DOHH2 (cell line): Measurements from ENCODE around the gene SLC25A42.
"Not testable (repeated sequence)": the region's sequence is repeated elsewhere in the genome, so short reads cannot be mapped to it uniquely, and the experiment has no call there.

ENCODE experiments used
- H3F3A ChIP-seq: fragments of 200-600 bp; sonication (generic), shearing (Covaris generic); 2 replicates; pipeline ENCODE4 v1.6.0; 2016; ENCODE audit warnings: antibody characterized with exemption, mild to moderate bottlenecking; ENCODE audit not compliant: control insufficient read depth, insufficient read depth
- H3K27ac ChIP-seq: fragments of 200-600 bp; sonication (generic); 2 replicates; pipeline ENCODE4 v1.5.1; 2014; ENCODE audit warnings: low read depth, mild to moderate bottlenecking, low read length, moderate library complexity
- H3K27me3 ChIP-seq: fragments of 200-600 bp; sonication (generic); 2 replicates; pipeline ENCODE4 v1.6.1; 2014; ENCODE audit warnings: mild to moderate bottlenecking, low read length, mixed read lengths; ENCODE audit not compliant: control insufficient read depth
- H3K36me3 ChIP-seq: fragments of 200-600 bp; sonication (generic); 2 replicates; pipeline ENCODE4 v1.6.1; 2014; ENCODE audit warnings: mild to moderate bottlenecking, low read length, moderate library complexity, mixed read lengths; ENCODE audit not compliant: control insufficient read depth
- H3K4me1 ChIP-seq: fragments of 200-600 bp; sonication (generic); 2 replicates; pipeline ENCODE4 v1.6.1; 2014; ENCODE audit warnings: mild to moderate bottlenecking, low read length, mixed read lengths; ENCODE audit not compliant: control insufficient read depth
- H3K4me2 ChIP-seq: fragments of 200-600 bp; sonication (generic); 2 replicates; pipeline ENCODE4 v1.6.0; 2014; ENCODE audit warnings: mild to moderate bottlenecking, low read length, moderate library complexity
- H3K4me3 ChIP-seq: fragments of 200-600 bp; sonication (generic); 2 replicates; pipeline ENCODE4 v1.5.1; 2014; ENCODE audit warnings: mild to moderate bottlenecking, low read length, mixed read lengths
- H3K79me2 ChIP-seq: fragments of 200-600 bp; sonication (generic); 2 replicates; pipeline ENCODE4 v1.6.1; 2014; ENCODE audit warnings: mild to moderate bottlenecking, low read length, mixed read lengths; ENCODE audit not compliant: control insufficient read depth
- H3K9me2 ChIP-seq: fragments of 200-600 bp; sonication (generic); replicated peaks from 2 replicates; pipeline ENCODE4 v1.6.1; 2014; ENCODE audit warnings: mild to moderate bottlenecking, low read length, mixed read lengths; ENCODE audit not compliant: control insufficient read depth
- H3K9me3 ChIP-seq: fragments of 200-600 bp; sonication (generic); 2 replicates; pipeline ENCODE4 v1.6.1; 2014; ENCODE audit warnings: antibody characterized with exemption, low read length, mixed read lengths; ENCODE audit not compliant: control insufficient read depth, insufficient read depth
- H4K20me1 ChIP-seq: fragments of 200-600 bp; sonication (generic); 2 replicates; pipeline ENCODE4 v1.6.0; 2014; ENCODE audit warnings: low read depth, mild to moderate bottlenecking, antibody characterized with exemption, low read length, moderate library complexity; ENCODE audit not compliant: control insufficient read depth, insufficient read depth
- CTCF ChIP-seq: fragments of 200-600 bp; sonication (generic); IDR thresholded peaks from one replicate; pipeline ENCODE4 v1.5.1; 2014; ENCODE audit warnings: antibody characterized with exemption, mild to moderate bottlenecking, low read depth, low read length; ENCODE audit not compliant: poor library complexity, severe bottlenecking
- EZH2phosphoT487 ChIP-seq: fragments of 200-600 bp; sonication (generic); IDR thresholded peaks from 2 replicates; pipeline ENCODE4 v1.6.1; 2017; ENCODE audit warnings: borderline replicate concordance, mild to moderate bottlenecking, antibody characterized with exemption, low read length, moderate library complexity, mixed read lengths

Gene SLC25A42

DNA sequence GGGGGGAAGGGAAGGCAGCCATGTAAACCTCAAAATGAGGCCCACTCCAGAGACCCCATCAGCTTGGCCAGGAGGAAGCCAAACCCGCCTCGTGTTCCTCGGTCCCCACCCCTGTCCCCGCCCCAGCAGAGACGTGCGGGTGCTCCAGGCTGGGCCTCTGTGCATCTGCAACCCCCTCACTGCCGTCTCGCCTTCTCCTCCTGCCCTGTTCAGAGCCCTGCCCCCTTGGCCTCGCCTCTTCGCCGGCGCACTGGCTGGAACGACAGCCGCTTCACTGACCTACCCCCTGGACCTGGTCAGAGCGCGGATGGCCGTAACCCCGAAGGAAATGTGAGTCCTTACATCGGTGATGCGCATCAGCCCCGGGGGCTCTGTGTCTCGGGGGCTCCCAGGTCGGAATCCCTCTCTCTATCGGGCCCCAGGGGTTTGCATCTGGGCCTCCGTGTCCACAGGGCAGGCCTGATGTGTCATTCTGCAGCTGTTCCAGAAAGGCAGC is 42.3 kb downstream of the SLC25A42 start:
- H3K4me1 ChIP-seq = no peaks in the 10 kb centered on the region
- H3F3A ChIP-seq = no peaks in the 10 kb centered on the region
- no peak overlapping the region for H3K27ac ChIP-seq
- no peak for TF ChIP-seq CTCF
- no peak for TF ChIP-seq EZH2phosphoT487
- H3K79me2 ChIP-seq = no peaks in the 10 kb centered on the region
- H3K9me2 ChIP-seq = no peaks in the 10 kb centered on the region
- H3K4me3 ChIP-seq = no peak overlapping the region
- no peaks in the 10 kb centered on the region for H4K20me1 ChIP-seq
- no peak overlapping the region for H3K4me2 ChIP-seq
- no peaks in the 10 kb centered on the region for H3K36me3 ChIP-seq
- no peaks in the 10 kb centered on the region for H3K27me3 ChIP-seq
- no peaks in the 10 kb centered on the region for H3K9me3 ChIP-seq

- not testable (repeated sequence) for H3K9me3 ChIP-seq, H3F3A ChIP-seq, H3K79me2 ChIP-seq, H3K27me3 ChIP-seq, H4K20me1 ChIP-seq, H3K36me3 ChIP-seq, H3K27ac ChIP-seq, H3K4me1 ChIP-seq, H3K4me2 ChIP-seq, H3K9me2 ChIP-seq, H3K4me3 ChIP-seq
Observed at GRCh38 chr19:19106938-19107337, 43.1 kb downstream of the SLC25A42 start.

DNA sequence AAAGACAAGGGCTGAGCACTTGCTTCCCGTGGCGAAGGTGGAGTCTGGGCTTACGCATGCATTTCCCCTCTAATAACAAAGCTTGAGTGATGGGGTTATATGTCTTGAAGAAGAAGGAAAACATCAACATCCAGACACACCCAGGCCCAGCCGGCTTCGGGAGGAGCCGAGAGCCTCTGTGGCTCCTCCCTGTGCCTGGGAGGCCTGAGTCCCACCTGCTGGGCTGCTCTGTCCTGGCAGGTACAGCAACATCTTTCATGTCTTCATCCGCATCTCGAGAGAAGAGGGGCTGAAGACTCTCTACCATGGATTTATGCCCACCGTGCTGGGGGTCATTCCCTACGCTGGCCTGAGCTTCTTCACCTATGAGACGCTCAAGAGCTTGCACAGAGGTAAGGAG is 43.9 kb downstream of the SLC25A42 start:
- Histone ChIP-seq H3K4me3 (no peak overlapping the region), H4K20me1 (no peaks in the 10 kb centered on the region), H3K9me3 (no peaks in the 10 kb centered on the region), H3K9me2 (no peaks in the 10 kb centered on the region), H3F3A (no peaks in the 10 kb centered on the region), H3K27ac (no peak overlapping the region), H3K27me3 (no peaks in the 10 kb centered on the region), H3K36me3 (no peaks in the 10 kb centered on the region), H3K4me1 (no peaks in the 10 kb centered on the region), H3K79me2 (no peaks in the 10 kb centered on the region), H3K4me2 (no peak overlapping the region)
- no peak for TF ChIP-seq EZH2phosphoT487

- H3K9me2 ChIP-seq = no peaks in the 10 kb centered on the region
- no peaks in the 10 kb centered on the region for H3K9me3 ChIP-seq
- H3K4me1 ChIP-seq = no peaks in the 10 kb centered on the region
- H3K79me2 ChIP-seq = no peaks in the 10 kb centered on the region
- no peaks in the 10 kb centered on the region for H3K27me3 ChIP-seq
- no peak overlapping the region for H3K27ac ChIP-seq
- no peaks in the 10 kb centered on the region for H4K20me1 ChIP-seq
- H3F3A ChIP-seq = no peaks in the 10 kb centered on the region
- H3K36me3 ChIP-seq = no peaks in the 10 kb centered on the region
- H3K4me3 ChIP-seq = no peak overlapping the region
- no peak overlapping the region for H3K4me2 ChIP-seq
- TF ChIP-seq CTCF (no peak), EZH2phosphoT487 (no peak)
Observed at GRCh38 chr19:19109601-19110000, 45.8 kb downstream of the SLC25A42 start.
